ENCODE measurements around the gene CDH4.

GRCh38 chr20:61976644-61977418 lies 724.8 kb downstream of the CDH4 start:
- no peak for TF ChIP-seq CTCF (IDR thresholded peaks at IDR 0.05)
- TF ChIP-seq POLR2A (IDR thresholded peaks at IDR 0.05), result no peak
- no peak for TF ChIP-seq EP300 (IDR thresholded peaks at IDR 0.05)

Measured in sigmoid colon (tissue), 4 donors.